Hepatocyte (in vitro differentiated cells): ENCODE data around the gene AREL1.

Source experiments
- CTCF ChIP-seq: fragments of 200-600 bp; sonication (generic); IDR thresholded peaks from 2 replicates; pipeline ENCODE4 v1.5.1; 2016; ENCODE audit warnings: antibody characterized with exemption, mild to moderate bottlenecking; ENCODE audit not compliant: poor library complexity
- EZH2phosphoT487 ChIP-seq: fragments of 200-600 bp; sonication (generic); IDR thresholded peaks from one replicate; pipeline ENCODE4 v1.6.1; 2018; ENCODE audit warnings: antibody characterized with exemption, mild to moderate bottlenecking, low read depth, moderate library complexity; ENCODE audit not compliant: unreplicated experiment, severe bottlenecking

DNA sequence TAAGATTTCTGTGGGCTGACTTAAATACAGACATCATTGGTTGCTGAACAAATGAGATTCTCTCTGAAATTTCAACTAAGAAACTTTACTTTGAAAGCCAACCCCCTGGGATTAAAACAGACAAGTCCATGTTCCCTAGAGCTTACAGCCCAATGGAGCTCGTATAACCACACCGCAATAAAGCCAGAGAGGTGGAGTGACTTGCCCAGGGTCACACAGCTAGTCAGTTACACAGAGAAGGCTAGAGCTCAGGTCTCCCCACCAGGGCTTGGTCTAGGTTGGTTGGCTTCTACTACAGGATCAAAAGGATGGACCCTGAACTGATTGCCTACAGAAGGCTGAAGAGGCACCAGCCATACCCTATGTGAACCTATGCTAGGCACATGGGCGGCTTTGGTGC lies 92.0 kb downstream of the AREL1 start:
- TF ChIP-seq CTCF, result no peak
- TF ChIP-seq EZH2phosphoT487, result no peak
